ENCODE results near the gene SRPX.

Gene SRPX

DNA sequence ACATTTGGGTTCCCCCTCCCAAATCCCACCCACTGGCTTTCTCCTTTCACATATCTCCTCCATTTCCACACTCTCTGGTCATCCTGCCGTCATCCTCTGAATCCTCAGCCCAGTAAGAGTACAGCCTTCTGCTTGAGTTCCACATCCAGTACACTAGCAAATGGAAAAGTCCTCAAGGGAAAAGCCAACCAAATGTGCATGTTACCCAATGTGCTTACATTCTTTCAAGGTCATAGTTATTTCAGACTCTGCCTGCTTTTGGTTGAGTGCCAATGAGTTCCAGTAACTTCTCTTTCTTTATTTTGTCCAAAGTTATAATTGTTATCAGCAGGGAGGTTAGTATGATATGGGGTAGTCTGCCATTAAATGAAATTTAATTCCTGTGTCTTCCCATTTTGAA lies 78.1 kb downstream of the SRPX start:
- in situ Hi-C loops (cut with MboI; ENCODE audit: low sequenced_read_pairs), result no loop called here

DNA sequence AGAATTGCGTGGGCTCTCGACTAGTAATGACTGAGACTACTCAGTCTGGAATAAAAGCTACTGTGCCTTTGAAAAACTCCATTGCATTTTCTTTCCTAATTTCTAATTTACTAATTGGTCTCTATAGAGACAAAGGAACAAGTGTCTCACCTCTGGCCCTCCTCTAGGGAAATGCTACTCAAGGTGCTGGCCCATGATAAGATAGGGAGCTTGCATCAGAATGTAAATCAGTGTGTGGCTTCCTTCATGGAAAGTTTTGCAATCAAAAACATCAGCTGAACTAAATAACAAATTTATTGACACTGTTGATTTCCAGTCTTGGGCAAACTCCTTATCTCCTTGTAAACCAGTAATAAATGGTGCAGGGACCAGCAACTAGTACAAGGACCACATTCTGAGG lies 81.8 kb downstream of the SRPX start:
- in situ Hi-C loops (cut with MboI; ENCODE audit: low sequenced_read_pairs), result no loop called here

GRCh38 chrX:38138157-38138891 lies 82.3 kb downstream of the SRPX start:
- in situ Hi-C loops (cut with MboI; ENCODE audit: low sequenced_read_pairs), result no loop called here

- in situ Hi-C loops (cut with MboI; ENCODE audit: low sequenced_read_pairs), result no loop called here
Measured at GRCh38 chrX:38129366-38129765, 91.3 kb downstream of the SRPX start.

DNA sequence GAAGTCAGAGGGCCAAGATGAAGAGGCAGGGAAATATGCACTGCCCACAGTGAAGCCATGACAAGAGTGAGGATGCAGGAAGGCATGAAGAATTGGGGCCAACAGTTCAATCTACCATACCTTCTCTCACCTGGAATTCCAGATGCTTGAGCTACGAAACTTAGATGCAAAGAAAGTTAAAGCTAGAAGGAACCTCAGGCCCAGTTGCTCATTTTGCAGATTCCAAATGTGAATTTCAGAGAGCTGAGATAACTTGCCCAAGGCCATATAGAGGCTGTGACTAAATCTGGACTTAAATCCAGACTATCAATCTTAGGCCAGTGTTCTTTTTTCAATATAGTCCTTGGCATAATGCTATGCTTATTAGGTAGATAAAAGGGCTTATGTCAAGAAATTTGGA lies 92.7 kb downstream of the SRPX start:
- in situ Hi-C loops (cut with MboI; ENCODE audit: low sequenced_read_pairs), result no loop called here

DNA sequence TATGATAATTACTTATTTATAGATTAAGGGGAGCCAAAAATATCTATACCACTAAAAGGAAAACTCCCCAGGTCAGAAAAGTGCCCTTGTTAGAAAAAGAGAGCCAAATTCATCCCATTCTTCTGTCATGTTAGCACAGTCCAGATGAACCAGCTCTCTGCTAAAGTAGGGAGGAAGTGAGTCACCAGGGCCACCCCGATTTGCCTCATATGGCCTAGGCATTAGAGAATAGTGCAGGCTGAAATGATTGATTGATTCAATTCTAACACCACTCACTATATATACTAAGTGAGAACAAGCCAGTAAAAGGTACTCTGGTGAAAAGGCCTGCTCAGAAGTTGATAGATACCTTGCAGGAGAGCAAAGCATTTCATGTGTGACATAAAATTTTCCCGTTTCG lies 94.5 kb downstream of the SRPX start:
- in situ Hi-C loops (cut with MboI; ENCODE audit: low sequenced_read_pairs), result no loop called here

DNA sequence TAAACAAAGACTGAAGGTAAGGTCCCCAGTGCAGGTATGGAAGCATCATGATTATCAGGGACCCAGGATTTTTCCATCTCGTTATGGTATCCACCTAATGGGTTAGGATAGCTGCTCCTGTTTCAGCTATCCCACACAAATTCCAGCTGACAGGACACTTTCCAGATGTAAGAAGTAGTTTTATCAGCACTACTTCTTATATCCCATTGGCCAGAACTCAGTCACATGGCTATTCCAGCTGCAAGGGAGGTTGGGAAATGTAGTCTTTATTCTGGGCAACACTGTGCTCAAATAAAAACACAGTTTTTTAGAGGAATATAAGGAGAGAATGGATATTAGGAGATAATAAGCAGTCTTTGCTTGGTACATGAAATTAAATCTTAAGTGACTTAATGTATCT lies 96.7 kb downstream of the SRPX start:
- in situ Hi-C loops (cut with MboI; ENCODE audit: low sequenced_read_pairs), result no loop called here

GRCh38 chrX:38117485-38117884 lies 103.2 kb downstream of the SRPX start:
- in situ Hi-C loops (cut with MboI; ENCODE audit: low sequenced_read_pairs), result no loop called here

DNA sequence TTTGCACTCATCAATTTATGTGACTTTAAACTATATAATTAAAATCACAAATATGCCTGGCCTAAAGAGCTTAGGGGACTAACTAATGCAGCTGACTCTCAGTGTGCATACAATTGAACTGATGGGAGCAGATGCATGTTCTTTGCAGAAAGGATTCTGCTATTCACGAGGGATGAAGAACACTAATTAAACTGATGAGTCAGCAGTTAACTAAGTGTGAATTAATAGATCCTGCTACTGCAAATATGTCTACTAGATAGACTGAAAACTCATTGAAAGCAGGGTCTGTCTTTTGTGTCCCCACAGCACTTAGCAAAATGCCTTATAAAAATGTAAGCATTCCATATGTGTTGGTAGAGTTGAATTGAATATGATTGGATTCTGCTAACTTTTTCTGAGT lies 104.0 kb downstream of the SRPX start:
- in situ Hi-C loops (cut with MboI; ENCODE audit: low sequenced_read_pairs), result no loop called here

DNA sequence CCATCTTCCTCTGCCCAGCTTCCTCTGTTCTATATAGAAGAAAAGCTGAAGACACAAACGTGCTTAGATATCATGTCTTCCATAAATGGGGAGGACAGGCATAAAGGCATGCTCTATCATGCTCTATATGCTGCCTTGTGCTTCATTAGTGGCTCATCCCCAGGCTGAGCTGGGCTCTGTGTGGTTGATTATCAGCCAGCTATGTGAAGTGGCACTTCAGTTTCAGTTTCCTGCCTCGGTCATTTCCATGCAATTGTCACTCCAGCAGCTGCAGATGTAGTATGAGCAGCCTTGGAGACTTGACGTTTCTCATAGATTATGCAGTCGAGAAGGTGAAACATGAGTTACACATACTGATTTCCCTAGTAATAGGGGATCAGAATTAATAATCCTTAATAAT lies 108.1 kb downstream of the SRPX start:
- in situ Hi-C loops (cut with MboI; ENCODE audit: low sequenced_read_pairs), result no loop called here

GRCh38 chrX:38111196-38111595 lies 109.5 kb downstream of the SRPX start:
- in situ Hi-C loops (cut with MboI; ENCODE audit: low sequenced_read_pairs), result no loop called here

DNA sequence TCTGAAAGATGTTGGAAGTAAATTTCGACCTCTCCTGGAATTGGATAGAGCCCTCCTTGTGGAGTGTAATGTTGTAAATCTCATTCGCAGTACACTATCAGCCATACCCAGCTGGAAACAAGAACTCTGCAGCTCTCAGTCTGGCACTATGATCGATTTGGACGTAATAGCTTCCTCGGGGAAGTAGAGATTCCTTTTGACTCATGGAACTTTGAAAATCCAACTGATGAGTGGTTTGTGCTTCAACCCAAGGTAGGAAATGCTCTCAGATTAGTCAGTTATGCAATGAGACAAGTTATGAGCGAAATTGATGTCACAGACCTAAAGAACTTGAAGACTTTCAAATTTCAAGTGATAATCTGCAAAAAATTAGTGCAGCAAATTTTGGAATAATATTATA lies 110.4 kb downstream of the SRPX start:
- in situ Hi-C loops (cut with MboI; ENCODE audit: low sequenced_read_pairs), result no loop called here

DNA sequence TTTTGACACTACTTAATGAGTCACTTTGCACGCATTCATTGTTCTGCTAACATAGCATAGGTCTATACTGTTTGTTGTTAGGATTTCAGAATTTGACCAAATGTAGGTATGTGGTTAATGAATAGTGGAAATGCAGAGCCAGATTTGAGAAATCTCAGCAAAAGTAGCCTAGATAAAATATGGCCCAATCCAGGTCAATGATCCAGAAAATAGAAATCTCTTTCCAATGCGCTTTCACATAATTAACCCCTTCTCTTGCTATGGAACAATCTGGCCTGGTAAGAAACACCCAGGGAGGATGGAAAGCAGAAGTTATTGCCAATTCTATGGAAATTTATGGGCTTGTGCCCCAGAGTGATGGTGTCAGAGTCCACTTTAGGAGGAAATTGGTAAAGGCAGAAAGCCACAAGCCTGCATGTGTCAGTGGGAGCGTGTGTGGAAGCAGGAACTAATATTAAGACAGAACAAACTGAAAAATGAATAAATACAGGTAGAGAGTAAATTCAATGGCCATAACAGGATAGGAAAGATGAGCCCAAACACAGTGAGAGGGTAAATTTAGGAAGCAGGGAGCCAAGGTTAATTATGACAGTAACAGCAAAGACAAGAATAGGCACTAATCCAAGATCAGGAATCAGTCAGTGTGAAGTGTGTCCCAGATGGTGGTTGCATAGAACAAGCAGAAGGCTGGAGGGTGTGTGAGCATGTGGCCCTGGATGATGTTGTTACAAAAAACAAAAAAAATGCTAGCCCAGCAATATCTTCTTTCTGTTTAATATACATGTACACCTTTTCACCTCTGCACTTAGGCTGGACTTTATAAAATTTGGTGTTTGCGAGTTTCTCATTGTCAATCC lies 111.4 kb downstream of the SRPX start:
- in situ Hi-C loops (cut with MboI; ENCODE audit: low sequenced_read_pairs), result no loop called here

DNA sequence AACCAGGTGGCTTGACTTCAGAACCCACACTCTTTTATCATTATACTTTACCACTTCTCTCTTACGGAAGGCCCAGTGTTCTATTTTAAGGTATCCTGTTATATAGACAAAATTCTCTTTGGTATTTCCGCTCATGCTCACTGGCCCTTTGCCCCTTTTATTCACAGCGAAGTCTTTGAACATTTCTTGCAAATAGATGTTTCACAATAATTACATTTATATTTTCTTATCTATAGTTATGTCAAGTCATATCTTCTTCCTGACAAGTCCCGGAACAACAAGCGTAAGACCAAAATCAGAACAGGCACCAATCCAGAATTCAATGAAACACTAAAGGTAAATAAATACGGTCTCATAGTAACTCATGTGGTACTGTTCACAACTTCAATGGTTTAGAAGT lies 112.3 kb downstream of the SRPX start:
- in situ Hi-C loops (cut with MboI; ENCODE audit: low sequenced_read_pairs), result no loop called here

GRCh38 chrX:38106991-38107655 lies 113.5 kb downstream of the SRPX start:
- in situ Hi-C loops (cut with MboI; ENCODE audit: low sequenced_read_pairs), result no loop called here

DNA sequence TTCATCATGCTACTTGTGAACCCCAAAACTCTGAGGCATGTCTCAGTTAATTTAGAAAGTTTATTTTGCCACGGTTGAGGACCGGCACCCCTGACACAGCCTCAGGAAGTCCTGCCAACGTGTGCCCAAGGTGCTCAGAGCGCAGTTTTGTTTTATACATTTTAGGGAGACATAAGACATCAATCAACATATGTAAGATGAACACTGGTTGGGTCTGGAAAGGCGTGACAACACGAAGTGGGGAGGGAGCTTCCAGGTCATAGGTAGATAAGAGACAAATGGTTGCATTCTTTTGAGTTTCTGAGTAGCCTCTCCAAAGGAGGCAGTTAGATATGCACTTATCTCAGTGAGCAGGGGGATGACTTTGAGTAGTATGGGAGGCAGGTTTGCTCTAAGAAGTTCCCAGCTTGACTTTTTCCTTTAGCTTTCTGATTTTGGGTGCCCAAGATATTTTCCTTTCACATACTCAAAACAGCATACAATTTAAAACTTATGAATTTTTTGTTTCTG lies 115.4 kb downstream of the SRPX start:
- in situ Hi-C loops (cut with MboI; ENCODE audit: low sequenced_read_pairs), result no loop called here

- in situ Hi-C loops (cut with MboI; ENCODE audit: low sequenced_read_pairs), result no loop called here
Measured at GRCh38 chrX:38103857-38104812, 116.5 kb downstream of the SRPX start.

GRCh38 chrX:38102875-38103274 lies 117.8 kb downstream of the SRPX start:
- in situ Hi-C loops (cut with MboI; ENCODE audit: low sequenced_read_pairs), result no loop called here

- in situ Hi-C loops (cut with MboI; ENCODE audit: low sequenced_read_pairs), result no loop called here
Measured at GRCh38 chrX:38102240-38102639, 118.4 kb downstream of the SRPX start.

DNA sequence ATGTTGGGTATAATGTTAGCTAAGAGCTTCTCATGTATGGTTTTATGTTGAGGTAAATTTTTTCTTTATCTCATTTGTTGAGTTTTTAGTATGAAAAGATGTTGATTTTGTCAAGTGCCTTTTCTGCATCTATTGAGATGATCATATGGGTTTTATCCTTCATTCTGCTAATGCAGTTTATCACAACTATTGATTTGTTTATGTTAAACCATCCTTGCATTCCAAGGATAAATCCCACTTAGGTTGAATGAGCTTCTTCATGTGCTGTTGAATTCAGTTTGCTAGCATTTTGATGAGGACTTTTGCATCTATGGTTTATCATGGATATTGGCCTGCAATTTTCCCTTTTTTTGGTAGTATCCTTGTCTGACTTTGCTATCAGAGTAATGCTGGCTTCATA lies 121.0 kb downstream of the SRPX start:
- in situ Hi-C loops (cut with MboI; ENCODE audit: low sequenced_read_pairs), result no loop called here

All from hTERT RPE-1 (cell line).